OCI-LY3 (cell line): ENCODE data around the gene ARID2.
A peak's percentile ranks its signal among the peaks of the same experiment; 100 is the strongest.

ENCODE experiments used
- H2AFZ ChIP-seq: fragments of 200-600, 300-600 bp; shearing (Covaris generic); 2 replicates; pipeline ENCODE4 v1.6.0; 2014; ENCODE audit warnings: antibody characterized with exemption, low read depth, low read length
- H3K27ac ChIP-seq: fragments of 200-600, 300-600 bp; sonication (generic); 2 replicates; pipeline ENCODE4 v1.5.1; 2014; ENCODE audit warnings: mild to moderate bottlenecking, low read length, moderate library complexity, mixed read lengths
- H3K27me3 ChIP-seq: fragments of 200-600, 300-600 bp; sonication (generic); 2 replicates; pipeline ENCODE4 v1.6.1; 2014; ENCODE audit warnings: low read depth, low read length, mixed read lengths
- H3K36me3 ChIP-seq: fragments of 200-600, 300-600 bp; sonication (generic); replicated peaks from 2 replicates; pipeline ENCODE3; 2014; ENCODE audit warnings: low read depth, low read length, mixed read lengths
- H3K4me1 ChIP-seq: fragments of 300-600, 200-600 bp; sonication (generic); 2 replicates; pipeline ENCODE4 v1.6.1; 2014; ENCODE audit warnings: low read length, mixed read lengths
- H3K4me2 ChIP-seq: fragments of 200-600, 300-600 bp; sonication (generic); 2 replicates; pipeline ENCODE4 v1.6.1; 2014; ENCODE audit warnings: low read length, mixed read lengths
- H3K4me3 ChIP-seq: fragments of 300-600, 200-600 bp; sonication (generic); 2 replicates; pipeline ENCODE4 v1.5.1; 2014; ENCODE audit warnings: antibody characterized with exemption, mild to moderate bottlenecking, low read length, moderate library complexity
- H3K79me2 ChIP-seq: fragments of 300-600, 200-600 bp; shearing (Covaris generic); 2 replicates; pipeline ENCODE4 v1.6.1; 2014; ENCODE audit warnings: mild to moderate bottlenecking, low read length, mixed read lengths
- H3K9ac ChIP-seq: fragments of 300-600, 200-600 bp; shearing (Covaris generic); 2 replicates; pipeline ENCODE4 v1.6.0; 2014; ENCODE audit warnings: mild to moderate bottlenecking, low read length, moderate library complexity
- H3K9me3 ChIP-seq: fragments of 200-600, 300-600 bp; shearing (Covaris generic); 2 replicates; pipeline ENCODE4 v1.6.1; 2014; ENCODE audit warnings: low read length, mixed read lengths; ENCODE audit not compliant: insufficient read depth
- H4K20me1 ChIP-seq: fragments of 200-600, 300-600 bp; sonication (generic); 2 replicates; pipeline ENCODE4 v1.6.1; 2016; ENCODE audit warnings: low read length, mixed read lengths; ENCODE audit not compliant: insufficient read depth
- CTCF ChIP-seq: fragments of 200-600, 300-600 bp; sonication (generic); IDR thresholded peaks from 2 replicates; pipeline ENCODE4 v1.5.1; 2014; ENCODE audit warnings: antibody characterized with exemption, low read length, low read depth
- EZH2phosphoT487 ChIP-seq: fragments of 200-600 bp; shearing (Covaris generic); IDR thresholded peaks from 2 replicates; pipeline ENCODE4 v1.6.1; 2018; ENCODE audit warnings: antibody characterized with exemption, mixed run types, low read depth

The ARID2 gene

GRCh38 chr12:45720069-45720468 is 9.4 kb upstream of the ARID2 start:
- peaks cover 12% of the 10 kb centered on the region; the same call in 1 of the 2 replicates for H4K20me1 ChIP-seq
- no peak overlapping the region for H3K4me3 ChIP-seq
- no peak overlapping the region for H2AFZ ChIP-seq
- H3K4me2 ChIP-seq: no peak overlapping the region
- no peak overlapping the region for H3K9ac ChIP-seq
- TF ChIP-seq CTCF: no peak
- no peak for TF ChIP-seq EZH2phosphoT487
- H3K36me3 ChIP-seq: no peaks in the 10 kb centered on the region
- H3K27me3 ChIP-seq: no peaks in the 10 kb centered on the region
- H3K4me1 ChIP-seq: peaks cover 3% of the 10 kb centered on the region
- H3K79me2 ChIP-seq: peaks cover 40% of the 10 kb centered on the region
- no peaks in the 10 kb centered on the region for H3K9me3 ChIP-seq
- H3K27ac ChIP-seq: no peak overlapping the region

- H3K4me1 ChIP-seq: peaks cover 8% of the 10 kb centered on the region
- no peaks in the 10 kb centered on the region for H3K36me3 ChIP-seq
- no peaks in the 10 kb centered on the region for H3K9me3 ChIP-seq
- no peak overlapping the region for H3K9ac ChIP-seq
- H3K79me2 ChIP-seq: peaks cover 53% of the 10 kb centered on the region
- H3K4me3 ChIP-seq: no peak overlapping the region
- TF ChIP-seq CTCF (no peak), EZH2phosphoT487 (no peak)
- no peaks in the 10 kb centered on the region for H3K27me3 ChIP-seq
- no peak overlapping the region for H3K27ac ChIP-seq
- no peak overlapping the region for H3K4me2 ChIP-seq
- no peak overlapping the region for H2AFZ ChIP-seq
- H4K20me1 ChIP-seq: peaks cover 12% of the 10 kb centered on the region; the same call in 1 of the 2 replicates
Measured at GRCh38 chr12:45721369-45721768, 8.1 kb upstream of the ARID2 start.

DNA sequence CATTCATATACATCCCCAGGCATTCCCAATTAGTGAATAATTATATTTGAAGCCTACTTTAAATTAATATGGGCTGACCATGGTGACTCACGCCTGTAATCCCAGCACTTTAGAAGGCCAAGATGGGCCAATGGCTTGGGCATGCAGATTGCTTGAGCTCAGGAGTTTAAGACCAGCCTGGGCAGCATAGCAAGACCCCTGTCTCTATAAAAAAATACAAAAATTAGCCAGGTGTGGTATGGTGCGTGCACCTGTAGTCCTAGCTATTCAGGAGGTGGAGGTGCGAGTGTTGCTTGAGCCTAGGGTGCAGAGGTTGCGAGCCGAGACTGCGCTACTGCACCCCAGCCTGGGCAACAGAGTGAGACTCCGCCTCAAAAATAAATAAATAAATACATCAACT is 7.6 kb upstream of the ARID2 start:
- Histone ChIP-seq H4K20me1 (peaks cover 12% of the 10 kb centered on the region; the same call in 1 of the 2 replicates), H3K9ac (no peak overlapping the region), H3K4me2 (no peak overlapping the region), H3K36me3 (no peaks in the 10 kb centered on the region), H3K27ac (no peak overlapping the region), H3K79me2 (peaks cover 59% of the 10 kb centered on the region), H3K27me3 (no peaks in the 10 kb centered on the region), H3K4me1 (peaks cover 8% of the 10 kb centered on the region), H3K4me3 (no peak overlapping the region), H3K9me3 (no peaks in the 10 kb centered on the region), H2AFZ (no peak overlapping the region)
- TF ChIP-seq CTCF: no peak
- no peak for TF ChIP-seq EZH2phosphoT487

- Histone ChIP-seq H3K79me2 (peaks cover 67% of the 10 kb centered on the region), H3K36me3 (no peaks in the 10 kb centered on the region), H3K27ac (peak overlapping the region; percentile 96), H3K4me2 (peak overlapping the region; percentile 68), H3K4me1 (peaks cover 8% of the 10 kb centered on the region), H3K9ac (peak overlapping the region; percentile 98), H4K20me1 (0 out of 2 replicates have a peak, but pooled peaks cover 8% of the 10 kb centered on the region), H3K27me3 (no peaks in the 10 kb centered on the region), H2AFZ (peak overlapping the region; percentile 91), H3K4me3 (peak overlapping the region; percentile 94), H3K9me3 (no peaks in the 10 kb centered on the region)
- peak; percentile 77 for TF ChIP-seq CTCF
- no peak for TF ChIP-seq EZH2phosphoT487
Measured at GRCh38 chr12:45725631-45726602, 3.6 kb upstream of the ARID2 start.
